Osteoblast (primary cell): ENCODE data around the gene GPX4. TPM values are rescaled to one million over a fixed set of nuclear protein-coding genes. Genes with fewer than 3 reads are reported as not detected.

Source experiments
- DNase-seq: peaks from one replicate; pipeline ENCODE4 v3.0.0; 2011; ENCODE audit warnings: low spot score, mixed read lengths; ENCODE audit not compliant: insufficient read length; ENCODE audit errors: missing footprints
- H2AFZ ChIP-seq: 2 replicates; pipeline ENCODE4 v1.6.0; 2011; ENCODE audit warnings: mild to moderate bottlenecking, low read length
- H3K27ac ChIP-seq: 2 replicates; pipeline ENCODE4 v1.5.1; 2011; ENCODE audit warnings: mild to moderate bottlenecking, low read depth, low read length, moderate library complexity
- H3K27me3 ChIP-seq: 2 replicates; pipeline ENCODE4 v1.6.0; 2012; ENCODE audit warnings: mild to moderate bottlenecking, control low read depth, inconsistent platforms, low read length, moderate library complexity; ENCODE audit not compliant: insufficient read depth
- H3K36me3 ChIP-seq: 2 replicates; pipeline ENCODE4 v1.5.1; 2011; ENCODE audit warnings: mild to moderate bottlenecking, low read length, control low read depth, moderate library complexity; ENCODE audit not compliant: insufficient read depth
- H3K4me1 ChIP-seq: 2 replicates; pipeline ENCODE4 v1.5.1; 2011; ENCODE audit warnings: mild to moderate bottlenecking, low read length, control low read depth, moderate library complexity; ENCODE audit not compliant: insufficient read depth
- H3K4me2 ChIP-seq: 2 replicates; pipeline ENCODE4 v1.6.0; 2011; ENCODE audit warnings: mild to moderate bottlenecking, low read length; ENCODE audit not compliant: insufficient read depth
- H3K4me3 ChIP-seq: fragments of 200-600 bp; sonication (generic); 3 replicates; pipeline ENCODE4 v1.5.1; 2012; ENCODE audit warnings: mild to moderate bottlenecking, low read length, inconsistent platforms; ENCODE audit not compliant: insufficient read depth
- H3K79me2 ChIP-seq: 2 replicates; pipeline ENCODE4 v1.6.0; 2012; ENCODE audit warnings: mild to moderate bottlenecking, low read length, control low read depth, inconsistent platforms; ENCODE audit not compliant: insufficient read depth
- H3K9me3 ChIP-seq: 2 replicates; pipeline ENCODE4 v1.5.1; 2011; ENCODE audit warnings: low read depth, low read length, control low read depth
- H4K20me1 ChIP-seq: 2 replicates; pipeline ENCODE4 v1.6.0; 2012; ENCODE audit warnings: mild to moderate bottlenecking, low read length, control low read depth; ENCODE audit not compliant: insufficient read depth
- CTCF ChIP-seq: IDR thresholded peaks from 2 replicates; pipeline ENCODE4 v1.5.1; 2011; ENCODE audit warnings: mild to moderate bottlenecking, low read depth, low read length, moderate library complexity; ENCODE audit errors: extremely low read depth
- total RNA-seq: library from RNA; depleted of rRNA; stranded (reverse); fragments of >200 nt; gene quantifications from 2 replicates; pipeline ENCODE4 v1.2.3, GENCODE V29; 2012

GPX4 gene
- total RNA-seq, 1 donor: 515 TPM

- Histone ChIP-seq H3K9me3 (no peaks in the 10 kb centered on the region), H3K4me1 (peaks cover 36% of the 10 kb centered on the region), H3K4me2 (peak overlapping the region; percentile 91), H3K36me3 (peaks cover 36% of the 10 kb centered on the region), H3K27ac (peak overlapping the region; percentile 95), H3K27me3 (no peaks in the 10 kb centered on the region), H4K20me1 (peaks cover 28% of the 10 kb centered on the region), H3K4me3 (peak overlapping the region; percentile 94), H2AFZ (no peak overlapping the region), H3K79me2 (peaks cover 89% of the 10 kb centered on the region)
- no peak for TF ChIP-seq CTCF
- no peak for DNase-seq
Measured at GRCh38 chr19:1130771-1131717, 27.2 kb downstream of the GPX4 start.

- H3K4me1 ChIP-seq: peaks cover 27% of the 10 kb centered on the region
Measured at GRCh38 chr19:1131718-1132551, 28.1 kb downstream of the GPX4 start.

GRCh38 chr19:1132552-1133383 lies 29.0 kb downstream of the GPX4 start:
- H3K79me2 ChIP-seq: peaks cover 77% of the 10 kb centered on the region
- no peaks in the 10 kb centered on the region for H3K9me3 ChIP-seq
- peak; percentile 90 for DNase-seq
- no peaks in the 10 kb centered on the region for H3K27me3 ChIP-seq
- H4K20me1 ChIP-seq: peaks cover 23% of the 10 kb centered on the region
- no peak for TF ChIP-seq CTCF
- peaks cover 22% of the 10 kb centered on the region for H3K4me1 ChIP-seq
- peaks cover 20% of the 10 kb centered on the region for H3K36me3 ChIP-seq
- H3K27ac ChIP-seq: peak overlapping the region; percentile 95
- H2AFZ ChIP-seq: no peak overlapping the region
- H3K4me2 ChIP-seq: peak overlapping the region; percentile 91
- peak overlapping the region; percentile 94 for H3K4me3 ChIP-seq

More at GRCh38 chr19:1131718-1132551, 28.1 kb downstream of the GPX4 start:
- no peaks in the 10 kb centered on the region for H3K27me3 ChIP-seq
- TF ChIP-seq CTCF: no peak
- H3K4me2 ChIP-seq: peak overlapping the region; percentile 91
- peak overlapping the region; percentile 95 for H3K27ac ChIP-seq
- H3K4me3 ChIP-seq: peak overlapping the region; percentile 94
- peaks cover 28% of the 10 kb centered on the region for H3K36me3 ChIP-seq
- H3K79me2 ChIP-seq: peaks cover 85% of the 10 kb centered on the region
- peaks cover 28% of the 10 kb centered on the region for H4K20me1 ChIP-seq
- no peaks in the 10 kb centered on the region for H3K9me3 ChIP-seq
- H2AFZ ChIP-seq: no peak overlapping the region
- DNase-seq: peak; percentile 100
